Measurements from ENCODE around the gene RHOBTB1. TPM values are rescaled to one million over a fixed set of nuclear protein-coding genes. Genes with fewer than 3 reads are reported as not detected.

RHOBTB1 gene
- total RNA-seq, 1 experiment from 2014 or later: 2.5 TPM

GRCh38 chr10:60967854-60968484 lies 24.0 kb upstream of the RHOBTB1 start:
- WGBS (ENCODE audit: extremely low coverage, insufficient read length, low lambda C conversion rate): no CpG with 5 or more reads among the region's 2 CpGs
- Histone ChIP-seq H3K14ac (ENCODE audit: insufficient read depth, low read length) (no peak overlapping the region), H2BK120ac (ENCODE audit: low read depth, low read length, poor library complexity, severe bottlenecking) (no peak overlapping the region), H4K91ac (ENCODE audit: insufficient read length, low read depth, low read length) (no peak overlapping the region), H3K4me1 (ENCODE audit: insufficient read depth, low read length) (peaks cover under 1% of the 10 kb centered on the region; the same call in 1 of the 2 replicates), H3K56ac (ENCODE audit: insufficient read length, low read depth, low read length) (no peak overlapping the region), H3K4ac (ENCODE audit: low read depth, low read length) (no peak overlapping the region), H3K23me2 (ENCODE audit: insufficient read length, low read depth, low read length, poor library complexity, severe bottlenecking) (no peaks in the 10 kb centered on the region), H2BK20ac (ENCODE audit: low read depth, low read length, poor library complexity, severe bottlenecking) (no peak overlapping the region), H3K9ac (ENCODE audit: extremely low read depth, insufficient read length, low read length) (no peak overlapping the region), H3K23ac (ENCODE audit: insufficient read length, low read depth, low read length) (no peak overlapping the region), H3K79me2 (ENCODE audit: insufficient read depth, low read length) (no peaks in the 10 kb centered on the region), H3K27me3 (ENCODE audit: insufficient read depth, low read length) (no peaks in the 10 kb centered on the region), H2AK5ac (ENCODE audit: insufficient read length, low read length) (no peak overlapping the region), H2BK15ac (ENCODE audit: low read depth, low read length) (no peak overlapping the region), H4K8ac (replicated peaks; ENCODE audit: insufficient read length, low read depth, low read length) (no peak overlapping the region), H3T11ph (ENCODE audit: low read length) (no peak overlapping the region), H4K20me1 (ENCODE audit: control insufficient read depth, insufficient read depth, insufficient read length) (no peaks in the 10 kb centered on the region), H3K18ac (ENCODE audit: insufficient read length, low read depth, low read length) (no peak overlapping the region), H2BK5ac (ENCODE audit: insufficient read length, low read length) (no peak overlapping the region), H4K5ac (ENCODE audit: insufficient read length, low read depth, low read length) (no peak overlapping the region), H3K27ac (ENCODE audit: insufficient read length, low read depth, low read length) (no peak overlapping the region), H2AFZ (ENCODE audit: low read length) (no peak overlapping the region), H3K9me3 (ENCODE audit: control insufficient read depth, low read depth, low read length) (no peaks in the 10 kb centered on the region), H3K79me1 (ENCODE audit: insufficient read depth, low read depth, low read length, poor library complexity, severe bottlenecking) (no peaks in the 10 kb centered on the region), H3K4me2 (ENCODE audit: insufficient read depth, insufficient read length, low read length) (no peak overlapping the region), H2BK12ac (ENCODE audit: insufficient read length, low read depth, low read length) (no peak overlapping the region)
- Mint-ChIP-seq H3K9me3 (no peaks in the 10 kb centered on the region), H3K4me3 (no peak overlapping the region), H3K27ac (no peak overlapping the region; a peak in 1 of 7 replicates), H3K4me1 (peaks cover 10 to 11% of the 10 kb centered on the region in 2 experiments), H3K36me3 (ENCODE audit: insufficient read depth in 1 of 3, low read depth in 3 of 3) (no peaks in the 10 kb centered on the region), H3K27me3 (ENCODE audit: low read depth) (no peaks in the 10 kb centered on the region; the same call in 1 of the 2 replicates)
- TF ChIP-seq, protein P1, sequence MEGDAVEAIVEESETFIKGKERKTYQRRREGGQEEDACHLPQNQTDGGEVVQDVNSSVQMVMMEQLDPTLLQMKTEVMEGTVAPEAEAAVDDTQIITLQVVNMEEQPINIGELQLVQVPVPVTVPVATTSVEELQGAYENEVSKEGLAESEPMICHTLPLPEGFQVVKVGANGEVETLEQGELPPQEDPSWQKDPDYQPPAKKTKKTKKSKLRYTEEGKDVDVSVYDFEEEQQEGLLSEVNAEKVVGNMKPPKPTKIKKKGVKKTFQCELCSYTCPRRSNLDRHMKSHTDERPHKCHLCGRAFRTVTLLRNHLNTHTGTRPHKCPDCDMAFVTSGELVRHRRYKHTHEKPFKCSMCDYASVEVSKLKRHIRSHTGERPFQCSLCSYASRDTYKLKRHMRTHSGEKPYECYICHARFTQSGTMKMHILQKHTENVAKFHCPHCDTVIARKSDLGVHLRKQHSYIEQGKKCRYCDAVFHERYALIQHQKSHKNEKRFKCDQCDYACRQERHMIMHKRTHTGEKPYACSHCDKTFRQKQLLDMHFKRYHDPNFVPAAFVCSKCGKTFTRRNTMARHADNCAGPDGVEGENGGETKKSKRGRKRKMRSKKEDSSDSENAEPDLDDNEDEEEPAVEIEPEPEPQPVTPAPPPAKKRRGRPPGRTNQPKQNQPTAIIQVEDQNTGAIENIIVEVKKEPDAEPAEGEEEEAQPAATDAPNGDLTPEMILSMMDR (conservative IDR thresholded peaks at IDR 0.05): no peak
- no peak for DNase-seq

Measured in H9 (cell line).